Activated CD4-positive, CD25-positive, alpha-beta regulatory T cell (primary cell): ENCODE results near the gene TMEM87B.
"Not testable (repeated sequence)": the region's sequence is repeated elsewhere in the genome, so short reads cannot be mapped to it uniquely, and the experiment has no call there.

Experiments used
- DNase-seq, 4 experiments: peaks; one replicate each; lab custom pipeline; 2025; lab: John Stamatoyannopoulos, UW

Gene TMEM87B

DNA sequence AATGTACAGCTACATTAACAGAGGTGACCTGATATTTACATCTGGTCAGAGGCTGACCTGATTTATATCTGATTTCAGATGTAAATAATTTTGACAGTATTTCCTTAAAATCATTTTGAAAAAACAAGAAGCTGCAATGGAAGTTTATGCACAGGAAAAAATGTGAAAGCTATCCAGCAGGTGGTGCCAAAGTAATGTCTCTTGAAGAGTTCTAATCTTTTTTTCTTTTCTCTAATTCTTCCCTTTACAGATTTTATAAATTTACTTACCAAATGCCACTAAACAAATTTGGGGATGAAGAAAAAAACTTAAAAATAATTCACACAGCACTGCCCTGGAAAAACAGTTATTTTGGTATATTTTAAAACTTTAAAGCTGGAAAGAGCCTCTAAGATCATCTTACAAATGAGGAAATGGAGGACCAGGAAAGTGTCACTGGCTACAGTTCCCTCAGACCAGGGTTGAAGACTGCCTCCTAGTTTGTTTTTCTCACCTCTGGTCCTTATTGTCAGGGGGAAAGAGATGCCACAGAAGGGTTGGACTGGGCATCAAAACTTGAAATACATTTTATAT lies 66.7 kb downstream of the TMEM87B start:
- peak in 1 of 4 experiments; percentile 38 for DNase-seq

DNA sequence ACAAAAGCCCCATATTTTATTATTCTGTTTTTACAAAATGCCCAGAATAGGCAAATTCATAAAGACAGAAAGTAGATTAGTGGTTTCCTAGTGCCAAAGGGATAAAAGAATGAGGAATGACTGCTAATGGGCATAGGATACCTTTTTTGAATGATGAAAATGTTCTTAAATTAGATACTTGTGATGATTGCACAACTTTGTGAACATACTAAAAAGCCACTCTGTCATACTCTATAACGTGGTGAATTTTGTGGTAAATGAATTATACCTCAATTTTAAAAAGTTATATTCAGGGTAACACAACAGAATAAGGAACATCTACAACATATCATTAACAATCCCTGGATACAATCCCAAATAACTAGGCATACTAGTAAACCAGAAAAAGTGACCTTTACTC lies 74.0 kb downstream of the TMEM87B start:
- no peak for DNase-seq

DNA sequence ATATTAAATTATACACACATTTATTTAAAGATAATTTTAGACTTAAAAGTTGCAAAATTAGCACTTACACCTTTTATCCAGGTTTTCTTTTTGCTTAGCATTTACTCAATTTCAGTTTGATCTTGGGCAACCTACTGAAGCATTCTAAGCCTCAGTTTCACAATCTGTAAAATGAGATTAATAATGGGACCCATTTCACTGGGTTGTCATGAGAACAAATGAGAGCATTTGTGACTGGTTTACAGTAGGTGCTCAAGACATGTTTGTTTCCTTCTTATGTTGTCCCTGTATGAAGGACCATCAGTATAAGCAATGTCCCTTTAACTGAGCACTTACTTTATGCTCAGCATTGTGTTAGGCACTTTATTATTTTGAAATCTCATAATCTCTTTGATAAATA lies 78.3 kb downstream of the TMEM87B start:
- no peak for DNase-seq

DNA sequence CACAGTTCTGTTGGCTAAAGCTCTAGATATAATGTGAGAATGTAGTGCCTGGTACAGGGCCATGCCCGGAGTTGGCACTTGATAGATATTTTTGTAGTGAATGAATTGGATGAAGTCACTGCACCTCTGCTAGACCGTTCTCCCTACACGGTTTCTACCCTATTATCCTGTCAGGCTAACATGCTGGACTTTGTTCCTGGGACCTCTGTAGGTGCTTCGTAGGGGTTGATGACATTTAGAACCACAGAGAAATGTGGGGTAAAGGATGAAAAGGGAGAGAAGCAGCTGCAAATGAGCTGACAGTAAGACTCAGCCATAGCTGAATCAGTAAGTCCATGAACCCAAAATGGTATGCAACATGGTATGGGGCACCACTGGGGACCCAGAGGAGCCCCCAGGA lies 79.1 kb downstream of the TMEM87B start:
- no peak for DNase-seq

DNA sequence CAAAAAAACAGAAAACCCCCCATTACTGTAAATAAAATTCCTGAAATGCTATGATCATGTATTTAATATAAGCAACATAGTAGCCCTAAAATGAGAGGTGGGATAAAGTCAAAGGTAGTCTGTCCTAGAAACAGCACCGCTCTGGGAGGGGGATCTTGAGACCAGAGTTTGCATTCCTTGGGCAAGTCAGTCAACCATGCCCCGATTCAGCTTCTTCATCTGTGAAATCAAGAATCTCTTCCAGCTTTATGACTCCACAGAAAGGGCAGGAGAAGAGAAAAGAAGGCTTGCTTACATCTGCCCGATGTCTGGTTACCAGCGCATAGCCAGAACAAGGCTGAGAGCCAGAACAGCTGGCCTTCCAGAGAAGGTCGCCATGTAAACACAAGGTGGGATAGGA lies 81.0 kb downstream of the TMEM87B start:
- no peak for DNase-seq

DNA sequence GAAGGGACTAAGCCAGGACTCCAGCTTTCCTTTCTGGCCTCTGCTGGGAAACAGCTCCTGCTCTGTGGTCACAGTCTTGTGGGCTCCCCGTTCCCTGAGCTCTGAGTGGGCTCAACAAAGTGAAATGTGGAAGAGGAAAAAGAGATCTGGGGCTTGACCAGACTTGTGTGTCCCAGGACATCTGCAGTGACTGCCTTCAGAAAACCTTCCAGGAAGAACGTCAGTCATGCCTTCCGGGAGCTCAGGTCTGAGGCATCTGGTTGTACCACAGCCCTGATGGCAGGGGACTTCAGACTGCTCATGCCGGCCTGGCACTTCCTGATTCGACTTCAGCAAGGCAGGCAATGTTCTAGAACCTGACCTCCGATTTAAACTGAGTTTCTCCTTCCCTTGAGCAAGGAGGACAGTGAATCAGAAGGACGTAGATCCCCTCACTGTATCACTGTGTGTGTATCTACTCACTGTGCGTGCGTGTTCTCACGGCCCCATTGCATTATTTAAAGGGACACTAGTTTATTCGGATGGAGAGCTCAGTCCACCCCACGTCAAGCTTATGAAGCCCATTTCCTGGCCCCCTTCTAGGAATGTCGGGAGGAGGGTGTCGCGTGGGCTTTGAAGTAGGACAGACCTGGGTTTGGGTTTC lies 82.6 kb downstream of the TMEM87B start:
- no peak for DNase-seq

DNA sequence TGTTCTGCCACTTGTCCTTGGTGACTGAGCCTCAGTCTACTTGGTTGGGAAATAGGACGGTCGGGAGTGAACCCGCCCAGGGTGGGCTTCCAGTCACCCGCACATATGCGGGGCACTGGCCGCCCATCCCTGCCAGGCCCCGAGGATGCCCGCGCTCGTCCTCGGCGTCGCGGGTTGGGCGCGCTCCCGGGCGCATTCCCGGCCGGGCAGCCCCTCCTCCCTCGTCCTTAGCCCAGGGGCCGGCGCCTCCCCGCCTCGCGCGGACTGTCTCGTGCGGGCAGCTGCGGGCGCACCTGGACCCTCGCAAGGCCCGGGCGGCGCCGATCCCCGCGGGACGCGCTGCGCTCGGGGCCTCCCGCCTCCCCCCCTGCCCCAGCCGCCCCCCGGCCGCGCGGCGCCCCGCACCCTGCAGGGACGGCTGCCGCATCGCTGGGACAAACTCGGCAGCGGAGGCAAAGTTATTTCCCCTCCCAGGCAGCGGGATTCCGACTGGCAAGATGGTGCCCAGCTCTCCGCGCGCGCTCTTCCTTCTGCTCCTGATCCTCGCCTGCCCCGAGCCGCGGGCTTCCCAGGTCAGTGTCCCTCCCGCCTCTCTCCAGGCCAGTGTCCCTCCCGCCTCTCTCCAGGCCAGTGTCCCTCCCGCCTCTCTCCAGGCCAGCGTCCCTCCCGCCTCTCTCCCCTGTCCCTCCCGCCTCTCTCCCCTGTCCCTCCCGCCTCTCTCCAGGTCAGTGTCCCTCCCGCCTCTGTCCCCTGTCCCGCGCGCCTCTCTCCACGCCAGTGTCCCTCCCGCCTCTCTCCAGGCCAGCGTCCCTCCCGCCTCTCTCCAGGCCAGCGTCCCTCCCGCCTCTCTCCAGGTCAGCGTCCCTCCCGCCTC lies 83.3 kb downstream of the TMEM87B start, which contains the start of gene FBLN7:
TSS of gene FBLN7 (plus strand) at position 227 of the 874 bp plus-strand sequence. CDS start at position 498, 271 bp downstream.
- DNase-seq, result no peak

DNA sequence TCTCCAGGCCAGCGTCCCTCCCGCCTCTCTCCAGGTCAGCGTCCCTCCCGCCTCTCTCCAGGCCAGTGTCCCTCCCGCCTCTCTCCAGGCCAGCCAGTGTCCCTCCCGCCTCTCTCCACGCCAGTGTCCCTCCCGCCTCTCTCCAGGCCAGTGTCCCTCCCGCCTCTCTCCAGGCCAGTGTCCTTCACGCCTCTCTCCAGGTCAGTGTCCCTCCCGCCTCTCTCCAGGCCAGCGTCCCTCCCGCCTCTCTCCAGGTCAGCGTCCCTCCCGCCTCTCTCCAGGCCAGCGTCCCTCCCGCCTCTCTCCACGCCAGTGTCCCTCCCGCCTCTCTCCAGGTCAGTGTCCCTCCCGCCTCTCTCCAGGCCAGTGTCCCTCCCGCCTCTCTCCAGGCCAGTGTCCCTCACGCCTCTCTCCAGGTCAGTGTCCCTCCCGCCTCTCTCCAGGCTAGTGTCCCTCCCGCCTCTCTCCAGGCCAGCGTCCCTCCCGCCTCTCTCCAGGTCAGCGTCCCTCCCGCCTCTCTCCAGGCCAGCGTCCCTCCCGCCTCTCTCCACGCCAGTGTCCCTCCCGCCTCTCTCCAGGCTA lies 84.1 kb downstream of the TMEM87B start:
- DNase-seq, result not testable (repeated sequence)

DNA sequence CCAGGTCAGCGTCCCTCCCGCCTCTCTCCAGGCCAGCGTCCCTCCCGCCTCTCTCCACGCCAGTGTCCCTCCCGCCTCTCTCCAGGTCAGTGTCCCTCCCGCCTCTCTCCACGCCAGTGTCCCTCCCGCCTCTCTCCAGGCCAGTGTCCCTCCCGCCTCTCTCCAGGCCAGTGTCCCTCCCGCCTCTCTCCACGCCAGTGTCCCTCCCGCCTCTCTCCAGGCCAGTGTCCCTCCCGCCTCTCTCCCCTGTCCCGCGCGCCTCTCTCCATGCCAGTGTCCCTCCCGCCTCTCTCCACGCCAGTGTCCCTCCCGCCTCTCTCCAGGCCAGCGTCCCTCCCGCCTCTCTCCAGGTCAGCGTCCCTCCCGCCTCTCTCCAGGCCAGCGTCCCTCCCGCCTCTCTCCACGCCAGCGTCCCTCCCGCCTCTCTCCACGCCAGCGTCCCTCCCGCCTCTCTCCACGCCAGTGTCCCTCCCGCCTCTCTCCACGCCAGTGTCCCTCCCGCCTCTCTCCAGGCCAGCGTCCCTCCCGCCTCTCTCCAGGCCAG lies 84.7 kb downstream of the TMEM87B start:
- DNase-seq, result not testable (repeated sequence)

DNA sequence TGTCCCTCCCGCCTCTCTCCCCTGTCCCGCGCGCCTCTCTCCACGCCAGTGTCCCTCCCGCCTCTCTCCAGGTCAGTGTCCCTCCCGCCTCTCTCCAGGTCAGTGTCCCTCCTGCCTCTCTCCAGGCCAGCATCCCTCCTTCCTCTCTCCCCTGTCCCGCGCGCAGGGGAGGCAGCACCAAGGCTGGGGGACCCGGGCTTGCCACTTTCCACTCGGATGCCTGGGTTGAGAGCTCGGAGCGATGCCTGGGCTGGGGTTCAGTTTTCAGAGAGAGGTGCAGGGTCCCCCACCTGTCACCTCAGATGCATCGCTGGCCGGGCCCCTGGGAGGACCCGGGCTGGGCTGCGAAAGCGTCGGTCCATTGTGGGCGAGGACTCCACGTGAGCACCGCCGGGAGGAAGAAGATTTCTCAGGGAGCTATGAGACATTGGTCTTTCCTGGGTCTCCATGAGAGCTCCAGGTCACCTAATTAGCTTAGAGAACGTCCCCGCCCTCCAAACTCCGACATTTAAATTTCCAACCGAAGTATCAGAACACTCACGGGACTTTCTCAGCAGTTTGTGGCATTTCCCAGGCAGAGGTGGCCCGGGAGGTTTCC lies 85.2 kb downstream of the TMEM87B start:
- no peak for DNase-seq

DNA sequence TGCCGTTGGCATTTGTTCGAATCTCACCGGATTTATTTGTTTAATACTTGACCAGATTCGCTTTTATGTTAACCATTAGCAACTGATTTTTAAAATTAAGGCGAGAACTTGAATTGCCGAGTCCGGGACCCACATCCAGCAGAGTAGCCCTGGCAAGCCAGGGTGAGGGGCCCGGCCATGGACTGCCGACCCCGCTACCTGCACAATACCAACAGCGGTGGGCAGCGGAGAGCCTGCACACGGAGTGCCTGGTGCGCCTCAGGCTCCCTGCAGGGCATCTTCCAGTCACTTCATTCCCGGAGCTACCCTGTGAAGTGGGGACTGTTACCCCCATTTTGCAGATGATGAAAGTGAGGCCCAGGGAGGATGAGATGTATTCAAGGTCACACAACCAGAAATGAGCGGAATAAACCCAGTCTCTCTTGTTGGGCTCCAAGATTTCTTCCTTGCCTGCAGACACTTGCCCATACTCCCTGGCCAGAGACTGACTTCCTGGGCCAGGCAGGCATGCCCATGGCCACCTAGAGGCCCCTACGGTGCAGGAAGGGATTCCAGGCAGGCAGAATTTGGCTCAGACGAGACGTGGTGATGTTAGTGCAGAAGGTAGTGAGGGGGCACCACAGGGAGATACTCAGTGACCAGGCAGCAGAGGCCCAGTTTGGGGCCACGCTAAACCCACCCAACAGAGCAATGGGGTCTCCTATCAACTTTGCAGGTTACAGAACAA lies 86.0 kb downstream of the TMEM87B start:
- DNase-seq, result no peak

DNA sequence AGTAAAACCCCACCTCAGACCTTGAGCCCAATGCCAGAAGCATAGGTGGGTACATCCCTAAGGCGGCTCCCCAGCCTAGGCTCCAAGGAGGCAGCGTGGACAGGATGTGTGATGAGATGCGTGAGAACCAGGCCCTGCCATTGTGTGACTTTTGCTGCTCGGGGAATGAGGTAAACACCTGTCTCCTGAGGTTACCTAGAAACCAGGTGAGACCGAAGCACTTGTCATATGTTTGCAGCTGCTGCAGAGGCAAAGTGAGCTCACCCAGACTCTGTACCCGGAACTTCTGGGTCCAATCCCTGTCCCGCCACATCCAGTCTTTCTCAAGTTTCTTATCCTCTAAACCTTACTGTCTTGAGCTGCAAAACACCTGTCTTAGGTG lies 86.5 kb downstream of the TMEM87B start:
- DNase-seq, result no peak

DNA sequence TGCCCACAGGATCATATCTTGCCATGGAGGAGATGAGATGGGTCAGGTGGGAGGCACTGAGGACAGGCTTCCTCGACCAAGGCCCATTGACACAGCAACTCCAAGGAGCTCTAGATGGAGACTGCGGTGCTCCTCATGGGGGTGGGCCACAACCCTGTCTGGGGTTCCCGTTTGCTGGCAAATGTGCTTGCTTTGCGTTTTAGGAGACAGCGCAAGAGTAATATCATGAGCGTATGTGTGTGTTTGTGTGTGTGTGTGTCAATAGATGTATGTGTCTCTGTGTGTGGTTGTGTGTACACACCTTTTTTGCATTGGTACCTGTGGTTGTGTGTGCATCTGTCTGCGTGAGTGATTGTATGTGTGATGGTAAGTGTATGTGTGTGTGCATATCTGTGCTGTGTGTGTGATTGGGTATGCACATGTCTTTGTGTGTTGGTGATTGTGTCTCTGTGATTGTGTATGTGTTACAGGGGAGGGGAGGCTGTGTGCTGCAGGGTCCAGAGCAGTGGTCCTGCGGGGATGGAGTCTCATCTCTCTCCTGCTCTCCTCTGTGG lies 87.5 kb downstream of the TMEM87B start:
- no peak for DNase-seq

DNA sequence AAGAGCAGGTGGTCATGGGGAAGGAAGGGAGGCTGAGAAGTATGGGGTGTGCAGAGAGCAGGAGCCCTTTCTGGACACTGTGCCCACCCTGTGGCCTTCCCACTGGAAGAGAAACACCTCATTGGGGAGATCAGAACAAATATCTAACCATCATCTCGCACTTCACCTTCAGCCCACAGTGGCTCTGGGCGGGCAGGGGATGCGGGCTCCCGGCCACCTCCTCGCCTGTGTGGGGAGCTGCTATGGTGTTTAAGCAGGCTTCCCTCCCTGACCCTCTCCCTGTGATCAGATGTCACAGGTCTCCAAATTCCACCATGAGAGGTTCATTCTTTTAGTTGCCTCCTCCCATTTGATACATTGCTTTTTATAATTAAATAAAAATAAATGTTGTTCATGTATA lies 88.1 kb downstream of the TMEM87B start:
- DNase-seq, result no peak

DNA sequence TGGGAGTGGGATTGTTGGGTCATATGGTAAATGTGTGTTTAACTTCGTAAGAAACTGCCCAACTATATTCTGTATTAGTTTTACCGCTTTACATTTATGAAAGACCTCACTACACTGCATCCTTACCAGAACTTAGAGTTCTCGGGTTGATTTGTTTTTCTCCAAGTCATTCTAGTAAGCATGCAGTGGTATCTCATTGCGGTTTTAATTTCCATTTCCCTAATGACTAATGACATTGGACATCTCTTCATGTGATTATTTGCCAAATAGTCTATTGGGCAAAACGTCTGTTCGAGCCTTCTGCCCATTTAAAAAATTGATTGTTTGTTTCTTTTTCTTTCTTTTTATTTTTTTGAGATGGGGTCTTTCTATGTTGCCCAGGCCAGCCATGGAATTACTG lies 89.9 kb downstream of the TMEM87B start:
- no peak for DNase-seq

DNA sequence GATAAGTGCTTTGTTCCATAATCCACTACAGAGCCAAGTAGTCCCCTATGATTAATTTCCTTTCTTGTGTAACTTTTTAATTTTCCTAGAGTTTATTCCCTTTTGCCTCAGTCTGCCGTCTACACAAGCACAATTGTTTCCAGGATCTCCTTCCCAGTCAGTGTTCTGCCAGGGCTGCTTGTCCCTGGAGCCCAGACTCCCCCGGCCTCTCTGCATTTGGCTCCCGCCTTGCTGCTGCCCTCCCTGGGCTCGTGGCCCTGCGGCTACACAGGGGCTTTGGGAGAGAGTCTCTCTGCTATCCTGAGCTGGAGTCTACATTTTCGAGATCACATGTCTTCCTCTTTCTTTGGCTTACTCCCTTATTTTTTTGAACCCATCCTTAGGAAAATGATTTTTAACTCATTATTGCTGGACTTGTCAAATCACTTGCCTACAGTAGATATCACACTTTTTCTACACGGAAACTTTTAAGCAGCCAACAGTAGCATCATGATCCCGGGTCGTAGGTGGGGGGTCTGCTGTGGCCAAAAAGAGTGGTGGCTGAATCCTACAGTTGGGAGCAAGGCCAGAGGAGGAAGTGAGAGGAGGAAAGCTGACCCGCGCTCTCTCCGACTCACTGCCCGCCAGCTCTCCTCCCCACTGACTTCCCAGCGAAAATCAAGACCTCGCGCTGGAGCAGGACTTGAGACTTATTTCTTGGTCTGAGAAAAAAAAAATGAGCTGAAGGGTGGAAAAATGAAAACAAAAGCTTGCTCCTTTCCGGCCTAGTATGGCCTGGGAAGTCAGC lies 92.5 kb downstream of the TMEM87B start:
- DNase-seq, result no peak

DNA sequence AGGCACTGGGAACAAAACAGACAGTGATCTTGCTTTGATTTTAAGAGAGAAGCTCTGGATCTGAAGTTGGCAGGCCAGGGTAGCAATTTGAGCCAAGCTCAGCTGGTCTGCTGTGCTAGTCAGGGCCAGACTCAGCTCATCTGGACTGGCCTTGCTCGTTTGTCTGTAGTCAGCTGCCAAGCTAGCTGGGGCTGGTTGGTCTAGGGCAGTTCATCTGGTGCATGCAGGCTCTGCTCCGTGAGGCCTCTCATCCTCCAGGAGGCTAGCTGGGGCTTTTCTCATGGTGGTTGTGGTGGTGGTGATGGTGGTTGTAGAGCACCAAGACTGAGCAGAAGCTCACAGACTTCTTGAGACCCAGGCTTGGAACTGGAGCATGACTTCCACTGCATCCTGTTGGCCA lies 93.4 kb downstream of the TMEM87B start:
- DNase-seq, result no peak

DNA sequence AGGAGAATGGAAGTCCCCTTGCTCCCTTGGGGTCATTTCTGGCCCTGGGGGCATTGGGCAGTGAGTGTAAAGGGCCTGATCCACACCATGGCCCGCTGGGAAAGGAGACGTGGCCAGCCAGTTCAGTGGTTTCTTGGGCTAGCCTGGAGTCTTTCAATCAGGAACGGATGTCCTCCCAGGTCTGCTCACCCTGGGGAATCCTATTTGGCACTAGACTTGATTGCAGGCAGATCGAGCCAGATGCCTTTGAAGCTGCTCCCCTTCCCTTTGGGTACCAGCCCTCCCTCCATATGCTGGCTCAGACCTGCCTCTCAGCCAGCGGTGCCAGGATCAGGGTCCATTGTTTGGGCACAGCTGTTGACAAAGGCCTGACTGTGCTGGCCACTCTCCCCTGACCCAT lies 94.1 kb downstream of the TMEM87B start:
- DNase-seq, result no peak

DNA sequence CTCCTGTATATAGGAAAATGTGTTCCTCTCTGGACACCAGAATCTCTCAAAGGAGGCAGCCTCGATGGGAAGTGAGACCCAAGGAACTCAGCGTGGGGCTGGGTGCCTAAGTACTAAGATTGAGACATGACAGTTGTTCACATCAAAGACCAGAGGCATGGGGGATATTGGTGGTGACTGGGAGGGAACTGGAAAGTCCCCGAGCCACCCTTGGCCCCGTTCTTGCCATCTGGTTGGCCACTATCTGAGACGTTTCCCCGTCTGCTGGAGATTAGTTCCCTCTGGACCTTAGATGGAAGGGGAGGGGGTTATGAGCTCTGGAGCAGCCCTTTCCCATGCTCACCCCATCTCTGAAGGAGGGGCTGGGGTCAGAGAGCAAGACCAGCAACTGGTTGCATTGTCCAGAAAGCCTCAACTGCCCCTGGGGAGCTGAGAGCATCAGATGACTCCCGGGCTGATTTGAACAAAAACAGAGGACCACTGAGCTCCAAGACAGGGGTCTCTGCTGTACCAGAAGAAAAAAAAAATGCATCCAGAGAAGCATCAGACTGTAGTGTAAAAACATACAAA lies 94.9 kb downstream of the TMEM87B start:
- DNase-seq, result no peak

DNA sequence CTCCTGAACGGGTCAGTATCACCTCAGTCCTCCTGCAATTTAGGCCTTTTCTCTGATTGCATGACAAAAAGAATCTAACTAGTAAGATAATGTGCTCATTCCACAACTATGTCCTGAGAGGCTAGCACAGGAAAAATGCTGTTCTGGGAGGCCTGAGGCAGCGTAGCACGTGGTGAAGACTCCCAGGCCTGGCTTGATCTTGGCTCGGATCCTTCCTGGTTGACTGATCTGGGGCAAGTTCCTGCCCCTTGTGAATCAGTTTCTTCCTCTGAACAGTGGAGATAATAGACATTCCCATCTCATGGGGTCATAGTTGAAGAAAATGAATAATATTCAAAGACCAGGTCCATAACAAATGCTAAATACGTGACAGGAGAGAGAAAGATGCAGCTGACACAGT lies 95.4 kb downstream of the TMEM87B start:
- DNase-seq, result no peak
